Measurements from ENCODE around the gene PCDHA3.
"Not testable (repeated sequence)": the region's sequence is repeated elsewhere in the genome, so short reads cannot be mapped to it uniquely, and the experiment has no call there.

The PCDHA3 gene

GRCh38 chr5:140785905-140786686 lies 14.8 kb upstream of the PCDHA3 start, which contains the start of gene PCDHA1:
PCDHA1 (plus strand) TSS chr5:140786140.
- in situ Hi-C loops (cut with HindIII; ENCODE audit: low pct_ligation_motif_present, low sequenced_read_pairs), result no loop called here
- no peak for TF ChIP-seq CTCF (IDR thresholded peaks at IDR 0.05; ENCODE audit: low read depth, low read length, missing control alignments)
- no peak for DNase-seq
- Histone ChIP-seq H3K4me3 (ENCODE audit: low read depth, low read length) (no peak within 1 kb of the TSS), H3K27ac (no peak within 1 kb of the TSS), H3K36me3 (replicated peaks) (no peaks in the 10 kb centered on the region), H3K27me3 (replicated peaks) (no peaks in the 10 kb centered on the region)

GRCh38 chr5:140787422-140787821 lies 13.4 kb upstream of the PCDHA3 start:
- in situ Hi-C loops (cut with HindIII; ENCODE audit: low pct_ligation_motif_present, low sequenced_read_pairs); H3K4me3 ChIP-seq (ENCODE audit: low read depth, low read length); H3K36me3 ChIP-seq (replicated peaks); DNase-seq; H3K27me3 ChIP-seq (replicated peaks); H3K27ac ChIP-seq: not testable (repeated sequence)

GRCh38 chr5:140787849-140788504 lies 12.9 kb upstream of the PCDHA3 start:
- H3K36me3 ChIP-seq (replicated peaks); H3K27me3 ChIP-seq (replicated peaks); DNase-seq; H3K4me3 ChIP-seq (ENCODE audit: low read depth, low read length); in situ Hi-C loops (cut with HindIII; ENCODE audit: low pct_ligation_motif_present, low sequenced_read_pairs); H3K27ac ChIP-seq: not testable (repeated sequence)

- Histone ChIP-seq H3K4me3 (ENCODE audit: low read depth, low read length) (no peak overlapping the region), H3K27ac (no peak overlapping the region), H3K36me3 (replicated peaks) (no peaks in the 10 kb centered on the region), H3K27me3 (replicated peaks) (no peaks in the 10 kb centered on the region)
- in situ Hi-C loops (cut with HindIII; ENCODE audit: low pct_ligation_motif_present, low sequenced_read_pairs), result no loop called here
- no peak for TF ChIP-seq CTCF (IDR thresholded peaks at IDR 0.05; ENCODE audit: low read depth, low read length, missing control alignments)
- DNase-seq, result no peak
These were observed 9.8 kb upstream of the PCDHA3 start for GRCh38 chr5:140791089-140791488.

GRCh38 chr5:140794595-140795258 lies 6.1 kb upstream of the PCDHA3 start, which contains the start of gene PCDHA2:
PCDHA2 (plus strand) TSS chr5:140794852.
- no peak for DNase-seq

GRCh38 chr5:140795259-140795641 lies 5.6 kb upstream of the PCDHA3 start:
- peak; percentile 32 for TF ChIP-seq CTCF (IDR thresholded peaks at IDR 0.05; ENCODE audit: low read depth, low read length, missing control alignments)

More at GRCh38 chr5:140794595-140795258, 6.1 kb upstream of the PCDHA3 start, which contains the start of gene PCDHA2:
- H3K4me3 ChIP-seq (ENCODE audit: low read depth, low read length), result no peak within 1 kb of the TSS
- in situ Hi-C loops (cut with HindIII; ENCODE audit: low pct_ligation_motif_present, low sequenced_read_pairs), result no loop called here
- no peak within 1 kb of the TSS for H3K27ac ChIP-seq
- no peaks in the 10 kb centered on the region for H3K36me3 ChIP-seq (replicated peaks)
- peak; percentile 7 for TF ChIP-seq CTCF (IDR thresholded peaks at IDR 0.05; ENCODE audit: low read depth, low read length, missing control alignments)
- no peaks in the 10 kb centered on the region for H3K27me3 ChIP-seq (replicated peaks)

GRCh38 chr5:140796072-140796717 lies 4.7 kb upstream of the PCDHA3 start:
- H3K36me3 ChIP-seq (replicated peaks); DNase-seq; H3K4me3 ChIP-seq (ENCODE audit: low read depth, low read length); H3K27me3 ChIP-seq (replicated peaks); in situ Hi-C loops (cut with HindIII; ENCODE audit: low pct_ligation_motif_present, low sequenced_read_pairs); H3K27ac ChIP-seq: not testable (repeated sequence)

More at GRCh38 chr5:140795259-140795641, 5.6 kb upstream of the PCDHA3 start:
- Histone ChIP-seq H3K27me3 (replicated peaks) (no peaks in the 10 kb centered on the region), H3K4me3 (ENCODE audit: low read depth, low read length) (no peak overlapping the region), H3K27ac (no peak overlapping the region), H3K36me3 (replicated peaks) (no peaks in the 10 kb centered on the region)
- DNase-seq, result no peak
- in situ Hi-C loops (cut with HindIII; ENCODE audit: low pct_ligation_motif_present, low sequenced_read_pairs), result no loop called here
